HL-60/S4 treated with phorbol 12-myristate 13-acetate at 8.2 ng/mL for 4 days and 3 days (cell line): Measurements from ENCODE around the gene WWC1.

Experiments used
- in situ Hi-C: fragments of 300-500 bp; cut with MboI; formaldehyde crosslinking; loops from 2 replicates; pipeline ENCODE4 v1.15.0; 2022; ENCODE audit warnings: low sequenced_read_pairs

The WWC1 gene

DNA sequence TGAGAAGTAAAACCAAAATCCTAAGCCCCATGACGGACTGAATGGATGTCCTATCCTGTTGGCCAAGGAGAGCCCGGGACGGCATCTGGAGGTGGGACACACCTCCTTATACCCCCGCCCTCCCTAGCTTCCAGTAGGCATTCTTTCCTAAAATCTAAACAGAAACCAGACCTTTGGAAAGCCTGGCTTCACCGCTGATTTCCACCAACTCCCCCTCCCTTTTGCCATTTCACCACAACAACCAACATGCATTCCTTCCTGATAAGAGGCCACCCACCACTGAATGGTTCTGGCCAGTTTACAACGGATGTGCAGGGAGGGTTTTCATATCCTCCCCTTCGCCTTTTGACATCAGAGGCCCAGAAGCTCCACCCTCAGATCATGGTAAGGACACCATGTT lies 185.6 kb downstream of the WWC1 start:
- in situ Hi-C loops = no loop called here

DNA sequence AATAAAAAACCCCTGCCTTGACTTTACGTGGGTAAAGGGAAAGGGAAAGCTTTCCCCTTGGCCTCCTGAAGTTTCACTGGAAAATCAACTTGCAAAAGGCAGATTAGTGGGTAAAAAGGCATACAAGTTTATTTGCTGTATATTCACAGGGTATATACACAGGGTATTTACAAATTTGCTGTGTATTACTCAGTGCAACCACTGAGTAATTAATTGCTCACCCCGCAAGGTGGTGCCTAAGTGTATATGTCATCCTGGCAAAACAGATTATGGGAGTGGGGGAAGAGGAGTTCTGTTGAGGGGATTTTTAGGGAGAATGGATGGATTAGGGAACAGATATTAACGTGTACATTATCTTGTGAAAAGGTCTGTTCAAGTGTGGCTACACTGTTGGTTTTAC lies 187.7 kb downstream of the WWC1 start:
- in situ Hi-C loops = no loop called here

- in situ Hi-C loops = no loop called here
These were observed 189.2 kb downstream of the WWC1 start for GRCh38 chr5:168480601-168481000.

- in situ Hi-C loops = no loop called here
These were observed 189.9 kb downstream of the WWC1 start for GRCh38 chr5:168481330-168481788.

GRCh38 chr5:168482361-168482760 lies 190.9 kb downstream of the WWC1 start:
- in situ Hi-C loops = no loop called here

GRCh38 chr5:168486136-168486879 lies 194.9 kb downstream of the WWC1 start, which contains the start of gene RARS1:
RARS1 (plus strand) TSS chr5:168486471; CDS start chr5:168486499, 28 bp downstream.
- in situ Hi-C loops = no loop called here

DNA sequence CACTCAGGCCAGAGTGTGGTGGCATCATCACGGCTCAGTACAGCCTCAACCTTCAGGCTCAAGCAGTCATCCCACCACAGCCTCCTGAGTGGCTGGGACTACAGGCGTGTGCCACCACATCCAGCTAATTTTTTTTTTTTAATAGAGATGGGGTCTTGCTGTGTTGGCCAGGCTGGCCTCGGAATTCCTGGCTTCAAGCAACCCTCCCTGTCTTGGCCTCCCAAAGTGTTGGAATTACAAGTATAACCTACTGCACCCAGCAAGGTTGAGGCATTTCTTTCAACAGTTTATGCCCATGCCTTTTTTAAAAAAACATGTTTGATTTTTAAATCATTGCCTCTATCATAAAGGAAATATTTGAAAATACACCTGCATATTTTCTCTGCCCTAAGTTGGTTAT lies 197.6 kb downstream of the WWC1 start:
- in situ Hi-C loops = no loop called here

DNA sequence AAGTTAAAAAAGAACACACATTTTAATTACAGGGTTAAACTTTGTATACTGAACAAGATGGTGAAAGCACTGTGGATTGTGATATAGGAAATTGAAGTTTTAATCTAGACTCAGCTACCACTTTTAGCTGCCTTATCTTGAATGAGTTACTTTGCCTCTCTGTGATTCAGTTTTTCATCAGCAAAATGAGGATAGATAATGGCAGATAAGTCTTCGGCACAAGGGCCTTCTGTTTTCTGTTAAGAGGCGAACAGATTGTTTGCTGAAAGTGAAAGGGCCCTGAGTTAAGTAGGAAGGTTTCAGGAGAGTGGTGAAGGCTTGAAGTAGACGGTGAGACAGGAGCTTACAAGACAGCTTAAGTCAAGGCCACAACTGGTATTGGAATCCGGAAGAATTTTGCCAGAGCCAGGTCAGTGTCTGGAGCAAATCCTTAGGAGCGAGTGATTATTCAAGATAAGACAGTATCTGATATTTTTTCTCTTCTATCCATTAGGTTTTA lies 202.7 kb downstream of the WWC1 start:
- in situ Hi-C loops = no loop called here

- in situ Hi-C loops = no loop called here
These were observed 211.3 kb downstream of the WWC1 start for GRCh38 chr5:168502563-168503237.

DNA sequence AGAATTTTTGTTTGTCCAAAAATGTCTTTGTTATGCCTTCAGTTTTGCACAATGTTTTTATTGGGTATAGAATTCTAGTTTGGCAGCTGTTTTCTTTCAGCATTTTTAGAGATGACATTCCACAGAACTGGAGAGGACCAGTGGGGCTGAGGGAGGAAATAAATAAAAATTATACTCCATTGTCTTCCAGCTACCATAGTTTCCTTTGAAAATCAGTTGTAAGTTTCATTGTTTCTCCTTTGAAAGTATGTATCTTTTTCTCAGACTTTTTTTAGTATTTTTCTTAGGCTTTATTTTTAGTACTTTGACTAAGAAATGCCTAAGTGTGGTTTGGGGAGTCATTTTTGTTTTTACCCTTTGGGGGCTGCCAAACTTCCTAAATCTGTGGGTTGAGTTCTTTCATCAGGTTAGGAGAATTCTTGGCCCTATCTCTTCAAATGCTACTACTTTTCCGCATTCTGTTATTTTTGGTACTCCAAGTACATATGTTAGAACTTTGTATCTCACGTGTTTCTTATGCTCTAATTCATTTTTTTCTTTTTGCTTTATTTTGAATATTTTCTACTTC lies 222.5 kb downstream of the WWC1 start:
- in situ Hi-C loops = no loop called here
